Activated naive CD4-positive, alpha-beta T cell treated with anti-CD3 and anti-CD28 coated beads, Interleukin-2, amount 50 U/mL, for 16 hours (primary cell): ENCODE measurements around the gene ARL6IP5.

Experiments
- DNase-seq: peaks from one replicate; pipeline ENCODE4 v3.0.0-alpha.2; 2020

Gene ARL6IP5

GRCh38 chr3:69119681-69120080, 34.9 kb downstream of the ARL6IP5 start:
- no peak for DNase-seq

GRCh38 chr3:69120879-69121464, 36.2 kb downstream of the ARL6IP5 start:
- peak; percentile 77 for DNase-seq

DNA sequence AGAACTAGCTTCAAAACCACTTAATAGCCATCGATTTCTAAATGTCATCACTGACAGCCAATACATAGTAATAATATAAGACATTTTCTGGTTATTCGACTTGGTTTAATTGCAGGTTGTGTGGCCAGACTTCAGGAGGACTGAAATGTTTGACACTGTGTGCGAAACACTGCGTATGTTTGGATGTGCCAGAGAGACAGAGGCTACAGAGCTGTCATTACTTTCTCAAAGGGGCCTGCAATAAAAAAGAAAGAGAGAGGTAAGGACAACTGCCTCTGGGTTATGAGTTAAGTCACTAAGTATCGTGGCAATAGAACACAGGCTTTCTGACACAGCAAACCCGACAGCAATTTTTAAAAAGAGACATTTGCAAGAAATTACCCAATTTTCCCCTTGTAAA, 36.8 kb downstream of the ARL6IP5 start:
- no peak for DNase-seq

DNA sequence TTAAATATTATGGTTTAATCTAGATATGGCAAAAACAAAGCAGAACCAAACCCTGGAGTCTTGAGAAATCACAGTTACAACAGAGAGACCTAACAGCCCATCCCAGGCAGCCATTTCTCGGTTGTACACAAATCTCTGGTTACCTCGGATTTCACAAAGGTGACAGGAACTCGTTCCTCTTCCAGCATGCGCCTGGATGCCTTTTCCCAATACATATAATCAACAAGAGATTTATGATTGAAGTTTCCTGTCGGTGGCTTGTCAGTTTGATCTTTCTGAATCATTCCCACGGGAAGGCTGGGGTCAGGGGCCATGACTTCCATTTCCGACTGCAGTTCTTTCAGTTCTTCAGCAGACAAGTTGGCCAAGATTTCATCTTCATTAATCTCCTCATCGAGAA, 37.2 kb downstream of the ARL6IP5 start:
- no peak for DNase-seq

DNA sequence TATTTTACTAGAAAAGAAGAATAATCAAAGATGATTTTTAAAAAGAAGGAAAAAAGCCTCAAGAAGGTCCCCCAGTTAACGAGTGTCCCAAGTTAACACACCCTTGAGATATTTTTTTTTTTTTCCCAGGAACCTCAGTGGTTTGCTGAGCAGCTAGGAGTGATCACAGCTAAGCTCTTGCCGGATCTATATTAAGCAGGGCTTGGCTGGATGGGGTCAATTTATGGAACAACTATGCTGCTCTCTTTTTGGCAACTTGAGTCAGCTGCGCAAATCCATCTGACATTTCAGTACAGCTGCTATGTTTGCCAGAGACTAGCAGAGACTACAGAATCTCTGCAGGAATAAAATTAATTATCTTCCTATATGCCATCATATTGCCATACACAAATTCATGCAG, 37.7 kb downstream of the ARL6IP5 start, which contains the start of gene LMOD3:
LMOD3 (minus strand) TSS at position 193 of the 400 bp plus-strand sequence. CDS start 209 bp downstream, outside the sequence.
- DNase-seq: no peak

- DNase-seq: no peak
Measured at GRCh38 chr3:69126216-69126615, 41.5 kb downstream of the ARL6IP5 start.

- DNase-seq: no peak
Measured at GRCh38 chr3:69126999-69127398, 42.3 kb downstream of the ARL6IP5 start.

DNA sequence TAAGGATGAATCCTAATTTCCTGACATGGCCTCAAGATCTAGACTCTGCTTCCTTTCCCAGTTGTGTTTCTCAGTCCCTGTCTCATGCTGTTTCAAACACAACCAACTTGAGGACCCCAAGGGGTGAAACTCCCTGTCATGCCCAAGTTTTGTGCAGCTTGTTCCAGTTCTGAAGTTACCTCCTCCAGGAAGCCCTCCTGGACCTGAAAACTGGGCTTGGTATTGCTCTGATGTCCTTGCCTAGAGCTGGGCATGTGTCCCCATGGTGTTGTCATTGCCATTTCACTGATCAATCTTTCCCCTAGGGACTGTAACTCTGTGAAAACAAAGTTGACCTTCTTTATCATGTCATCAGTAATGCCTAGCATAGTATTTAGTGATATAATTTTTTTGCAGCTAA, 43.8 kb downstream of the ARL6IP5 start:
- DNase-seq: no peak

- no peak for DNase-seq
Measured at GRCh38 chr3:69129531-69129930, 44.8 kb downstream of the ARL6IP5 start.

DNA sequence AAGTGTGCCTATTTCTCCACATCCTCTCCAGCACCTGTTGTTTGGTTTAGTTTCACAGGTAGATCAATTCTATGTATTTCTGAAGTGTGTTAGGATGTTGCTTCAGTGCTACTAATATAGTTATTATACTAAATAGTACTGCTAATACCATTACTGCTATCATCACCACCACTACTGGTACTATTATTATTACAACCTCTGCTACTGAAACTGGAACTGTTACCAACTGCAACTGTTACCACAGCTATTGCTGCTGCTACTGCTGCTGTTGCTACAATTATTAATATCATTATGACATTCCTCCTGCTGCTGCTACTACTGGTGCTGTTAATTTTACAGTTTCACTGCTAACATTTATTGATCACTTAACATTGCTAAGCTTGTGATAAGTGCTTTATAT, 46.0 kb downstream of the ARL6IP5 start:
- DNase-seq: no peak

DNA sequence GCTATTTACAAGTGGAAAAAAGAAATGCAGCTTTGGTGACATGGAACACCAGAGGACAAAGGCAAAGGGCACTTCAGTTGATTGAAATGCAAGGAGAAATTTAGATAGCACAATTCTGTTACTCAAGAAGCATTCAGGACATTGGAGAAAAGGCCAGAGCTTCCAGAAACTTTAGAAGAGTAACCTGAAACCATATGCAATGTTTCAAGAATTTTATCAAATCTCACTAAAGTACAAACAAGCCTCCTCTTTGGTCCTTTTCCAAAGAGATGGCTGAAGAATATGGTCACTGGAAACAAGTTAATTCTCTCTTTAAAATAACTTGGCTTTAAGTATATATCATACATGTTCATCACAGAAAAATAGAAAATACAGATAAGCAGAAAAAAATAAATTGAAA, 52.3 kb downstream of the ARL6IP5 start:
- no peak for DNase-seq

DNA sequence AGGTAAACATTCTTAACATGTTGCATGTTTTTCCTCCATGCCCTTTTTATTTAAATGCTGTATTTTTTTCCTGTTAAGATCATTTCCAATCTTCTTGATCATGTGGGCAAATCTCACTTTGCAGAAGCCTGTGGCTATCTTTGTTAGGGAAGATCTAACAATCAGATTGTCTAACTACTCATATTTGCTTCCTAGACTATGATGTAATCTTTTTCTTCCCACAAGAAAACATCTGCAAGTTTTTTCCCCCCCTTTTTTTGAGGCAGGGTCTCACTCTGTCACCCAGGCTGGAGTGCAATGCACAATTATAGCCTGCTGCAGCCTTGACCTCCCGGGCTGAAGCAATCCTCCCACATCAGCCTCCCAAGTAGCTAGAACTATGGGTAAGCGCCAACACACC, 52.7 kb downstream of the ARL6IP5 start:
- no peak for DNase-seq

GRCh38 chr3:69141313-69141712, 56.6 kb downstream of the ARL6IP5 start:
- DNase-seq: no peak

DNA sequence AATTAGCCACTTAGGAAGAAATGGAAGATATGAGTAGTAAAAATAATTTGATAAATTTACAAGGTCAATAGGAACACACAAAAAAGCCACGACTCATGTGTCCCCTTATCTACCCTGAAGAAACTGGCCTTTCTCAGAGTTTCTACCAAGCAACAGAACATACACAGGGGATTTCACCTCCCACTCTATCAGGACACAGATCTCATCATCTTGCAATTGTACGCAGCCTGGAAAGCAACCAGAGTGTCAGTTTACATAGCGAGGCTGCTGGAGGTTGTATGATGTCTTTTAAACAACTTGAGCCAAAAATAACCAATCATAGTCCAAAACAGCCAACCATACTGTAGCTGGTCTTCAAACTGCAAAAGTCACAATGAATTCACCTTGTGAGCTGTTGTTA, 57.4 kb downstream of the ARL6IP5 start:
- no peak for DNase-seq

DNA sequence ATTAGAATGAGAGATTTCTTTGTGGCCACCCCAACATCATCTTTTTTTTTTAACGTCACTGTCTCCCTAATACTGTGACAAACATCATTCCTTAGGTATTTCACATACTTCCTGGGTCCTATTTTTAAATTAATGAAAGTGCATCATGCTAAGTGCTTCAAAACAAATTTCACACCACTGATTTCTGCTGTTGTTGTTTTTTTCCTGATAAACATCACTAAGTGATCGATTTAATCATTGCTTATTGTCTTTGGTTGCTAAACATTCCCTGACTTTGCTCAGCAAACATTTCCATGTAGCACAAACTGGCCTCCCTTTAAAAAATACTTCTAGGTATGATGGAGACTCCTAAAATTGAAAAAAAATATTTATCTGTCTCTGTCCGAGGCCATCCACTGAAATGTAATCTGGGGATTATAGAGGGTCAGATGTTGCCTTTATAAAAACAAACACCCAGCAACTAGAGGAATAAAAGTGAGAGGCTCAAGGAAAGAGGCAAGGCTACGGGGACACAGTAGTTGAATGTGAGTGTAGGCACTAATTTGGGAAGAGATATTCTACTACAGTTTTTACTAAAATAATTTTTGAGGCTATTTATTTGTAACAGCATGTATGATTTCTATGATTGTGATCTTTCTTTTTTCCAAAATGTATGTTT, 58.2 kb downstream of the ARL6IP5 start:
- no peak for DNase-seq

GRCh38 chr3:69143612-69144011, 58.9 kb downstream of the ARL6IP5 start:
- DNase-seq: no peak

DNA sequence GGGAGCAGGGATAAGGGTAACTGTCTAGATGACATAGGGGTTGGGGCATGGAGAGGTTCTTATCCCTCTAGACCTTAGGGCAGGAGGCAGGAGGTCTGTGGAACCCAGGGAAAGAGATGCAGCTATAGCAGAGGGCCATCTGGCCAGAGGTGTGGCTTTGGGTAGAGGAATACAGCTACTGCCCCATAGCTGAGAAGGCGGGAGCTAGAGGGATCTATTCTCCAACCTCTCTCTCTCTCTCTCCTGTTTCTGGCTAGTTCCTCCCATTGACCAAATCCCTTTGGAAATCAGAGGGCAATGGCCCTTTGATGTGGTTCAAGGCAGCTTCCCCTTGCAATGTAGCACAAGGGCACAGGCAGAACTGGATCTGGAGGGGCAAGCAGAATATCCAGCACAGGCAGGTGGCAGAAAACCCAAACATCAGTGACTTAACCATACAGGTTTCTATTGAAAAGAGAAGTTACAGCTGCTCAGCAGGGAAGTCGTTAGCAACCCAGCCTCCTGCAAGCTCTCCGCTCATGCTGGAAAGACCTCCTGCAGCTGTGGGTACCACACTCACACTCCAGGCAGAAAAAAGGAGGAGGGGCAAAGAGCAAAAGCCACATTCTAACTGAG, 60.0 kb downstream of the ARL6IP5 start:
- DNase-seq: no peak

GRCh38 chr3:69145688-69146087, 61.0 kb downstream of the ARL6IP5 start:
- no peak for DNase-seq

DNA sequence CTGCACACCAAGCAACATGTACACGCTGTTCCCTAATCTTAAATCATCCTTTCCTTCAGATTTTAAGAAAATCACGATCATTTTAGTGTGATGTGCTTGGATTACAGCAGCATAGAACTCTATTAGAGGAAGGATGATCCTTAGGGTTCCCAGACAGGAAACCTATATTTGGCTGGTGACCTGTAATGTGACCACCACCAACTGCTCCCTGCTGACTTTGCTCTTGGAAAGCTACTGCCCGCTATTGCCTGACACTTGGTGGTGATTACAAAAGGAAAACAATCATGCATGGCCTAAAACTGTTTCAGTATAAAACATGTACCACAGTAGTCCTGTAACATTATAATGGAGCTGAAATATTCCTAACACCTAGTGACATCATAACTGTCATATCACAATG, 64.8 kb downstream of the ARL6IP5 start:
- no peak for DNase-seq
